Smooth muscle cell (in vitro differentiated cells): ENCODE measurements around the gene DPH5. TPM values are rescaled to one million over a fixed set of nuclear protein-coding genes. Genes with fewer than 3 reads are reported as not detected.

ENCODE experiments used
- DNase-seq: peaks from one replicate; lab custom pipeline; 2025; ENCODE audit not compliant: unreplicated experiment; lab: John Stamatoyannopoulos, UW
- H2AFZ ChIP-seq: fragments of 200-600 bp; sonication (generic); 2 replicates; pipeline ENCODE4 v1.6.0; 2016; ENCODE audit warnings: antibody characterized with exemption, low read depth, mild to moderate bottlenecking
- H3F3A ChIP-seq: fragments of 200-600 bp; sonication (generic); 2 replicates; pipeline ENCODE4 v1.6.0; 2017; ENCODE audit warnings: antibody characterized with exemption, low read depth
- H3K27ac ChIP-seq: fragments of 200-600 bp; sonication (generic); 2 replicates; pipeline ENCODE4 v1.5.1; 2016; ENCODE audit warnings: low read depth, mild to moderate bottlenecking
- H3K27me3 ChIP-seq: fragments of 200-600 bp; sonication (generic); 2 replicates; pipeline ENCODE4 v1.6.1; 2016; ENCODE audit warnings: low read depth, mild to moderate bottlenecking
- H3K36me3 ChIP-seq: fragments of 200-600 bp; sonication (generic); 2 replicates; pipeline ENCODE4 v1.5.1; 2016; ENCODE audit warnings: low read depth
- H3K4me1 ChIP-seq: fragments of 200-600 bp; sonication (generic); 2 replicates; pipeline ENCODE4 v1.5.1; 2016; ENCODE audit warnings: low read depth
- H3K4me2 ChIP-seq: fragments of 200-600 bp; sonication (generic); 2 replicates; pipeline ENCODE4 v1.6.0; 2016; ENCODE audit warnings: mild to moderate bottlenecking
- H3K4me3 ChIP-seq: fragments of 200-600 bp; sonication (generic); 2 replicates; pipeline ENCODE4 v1.5.1; 2016; ENCODE audit warnings: mild to moderate bottlenecking
- H3K79me2 ChIP-seq: fragments of 200-600 bp; sonication (generic); 2 replicates; pipeline ENCODE4 v1.6.0; 2016; ENCODE audit warnings: low read depth, mild to moderate bottlenecking
- H3K9ac ChIP-seq: fragments of 200-600 bp; sonication (generic); 2 replicates; pipeline ENCODE4 v1.6.0; 2016; ENCODE audit warnings: low read depth
- H3K9me3 ChIP-seq: fragments of 200-600 bp; sonication (generic); replicated peaks from 2 replicates; pipeline ENCODE4 v1.5.1; 2016; ENCODE audit warnings: low read depth
- H4K20me1 ChIP-seq: fragments of 200-600 bp; sonication (generic); 2 replicates; pipeline ENCODE4 v1.6.0; 2016; ENCODE audit warnings: low read depth
- WGBS: methylation state at CpG from one replicate; pipeline ENCODE4 v1.1.7; 2016; ENCODE audit warnings: low lambda C conversion rate; 5-methylcytosine and 5-hydroxymethylcytosine counted together
- polyA plus RNA-seq: library from polyadenylated mRNA; unstranded; fragments of >200 nt; fragmentation: Nextera tagmentation; extraction: Ambion mirVana; gene quantifications from 2 replicates; pipeline ENCODE4 v1.2.1, GENCODE V29; 2016
- total RNA-seq: library from RNA; depleted of rRNA; stranded (reverse); fragments of >200 nt; gene quantifications from 2 replicates; pipeline ENCODE4 v1.2.3, GENCODE V29; 2014
- TF ChIP-seq, protein P1 (sequence below): fragments of 200-600 bp; sonication (generic); IDR thresholded peaks from 2 replicates; pipeline ENCODE4 v1.5.1; 2017; ENCODE audit warnings: borderline replicate concordance, mild to moderate bottlenecking, antibody characterized with exemption; ENCODE audit not compliant: insufficient read depth, poor library complexity, severe bottlenecking

Gene DPH5
- total and polyA plus RNA-seq, 2 experiments from 2014 or later, result 15.5 to 51.6 TPM

DNA sequence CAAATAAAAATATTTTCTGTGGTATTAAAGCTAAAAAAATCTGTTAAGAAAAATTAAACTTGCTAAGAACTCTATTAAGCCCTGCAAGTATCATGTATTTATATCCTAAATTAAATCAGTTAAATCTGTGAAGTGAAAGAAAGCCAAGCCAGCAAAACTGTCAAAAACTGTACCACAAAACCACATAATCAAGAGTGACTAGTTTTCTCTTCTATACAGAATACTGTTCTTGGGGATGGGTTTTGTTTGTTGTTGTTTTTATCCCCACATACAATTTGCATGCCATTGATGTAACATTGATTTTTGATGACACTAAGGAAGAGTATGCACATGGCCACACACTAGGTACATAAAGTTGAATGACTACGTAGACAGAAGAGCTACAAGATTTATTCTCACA, 20.4 kb downstream of the DPH5 start:
- no peaks in the 10 kb centered on the region for H3K36me3 ChIP-seq
- no peaks in the 10 kb centered on the region for H3K79me2 ChIP-seq
- H4K20me1 ChIP-seq, result no peaks in the 10 kb centered on the region
- no peaks in the 10 kb centered on the region for H3K4me1 ChIP-seq
- H3K27ac ChIP-seq, result no peak overlapping the region
- no peak overlapping the region for H3K4me3 ChIP-seq
- no peak for DNase-seq
- H3F3A ChIP-seq, result no peaks in the 10 kb centered on the region
- H3K27me3 ChIP-seq, result no peaks in the 10 kb centered on the region
- no peaks in the 10 kb centered on the region for H3K9me3 ChIP-seq
- H3K4me2 ChIP-seq, result no peak overlapping the region
- 97% methylated on average over 1 of the region's 1 CpG for WGBS
- no peak overlapping the region for H3K9ac ChIP-seq
- TF ChIP-seq, protein P1, sequence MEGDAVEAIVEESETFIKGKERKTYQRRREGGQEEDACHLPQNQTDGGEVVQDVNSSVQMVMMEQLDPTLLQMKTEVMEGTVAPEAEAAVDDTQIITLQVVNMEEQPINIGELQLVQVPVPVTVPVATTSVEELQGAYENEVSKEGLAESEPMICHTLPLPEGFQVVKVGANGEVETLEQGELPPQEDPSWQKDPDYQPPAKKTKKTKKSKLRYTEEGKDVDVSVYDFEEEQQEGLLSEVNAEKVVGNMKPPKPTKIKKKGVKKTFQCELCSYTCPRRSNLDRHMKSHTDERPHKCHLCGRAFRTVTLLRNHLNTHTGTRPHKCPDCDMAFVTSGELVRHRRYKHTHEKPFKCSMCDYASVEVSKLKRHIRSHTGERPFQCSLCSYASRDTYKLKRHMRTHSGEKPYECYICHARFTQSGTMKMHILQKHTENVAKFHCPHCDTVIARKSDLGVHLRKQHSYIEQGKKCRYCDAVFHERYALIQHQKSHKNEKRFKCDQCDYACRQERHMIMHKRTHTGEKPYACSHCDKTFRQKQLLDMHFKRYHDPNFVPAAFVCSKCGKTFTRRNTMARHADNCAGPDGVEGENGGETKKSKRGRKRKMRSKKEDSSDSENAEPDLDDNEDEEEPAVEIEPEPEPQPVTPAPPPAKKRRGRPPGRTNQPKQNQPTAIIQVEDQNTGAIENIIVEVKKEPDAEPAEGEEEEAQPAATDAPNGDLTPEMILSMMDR, result no peak
- H2AFZ ChIP-seq, result no peak overlapping the region

DNA sequence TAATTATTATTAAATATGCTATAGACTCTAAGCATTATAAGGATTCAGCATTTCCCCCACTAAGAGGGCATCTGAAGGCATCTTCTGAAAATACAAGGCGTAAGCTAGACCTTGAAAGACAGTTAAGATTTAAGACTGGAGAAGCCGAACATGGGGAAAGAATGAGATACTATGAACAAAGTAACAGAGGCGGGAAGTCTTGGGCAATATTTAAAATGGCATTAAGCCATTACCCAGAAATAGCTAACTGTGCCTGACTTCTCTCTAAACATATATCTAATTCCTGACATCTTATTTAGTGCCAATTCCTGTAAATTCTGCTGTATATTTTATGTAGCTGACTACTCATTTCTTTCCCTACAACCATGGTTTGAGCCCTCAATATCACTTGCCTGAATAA, 20.9 kb downstream of the DPH5 start:
- Histone ChIP-seq H3K36me3 (no peaks in the 10 kb centered on the region), H4K20me1 (no peaks in the 10 kb centered on the region), H3K9me3 (no peaks in the 10 kb centered on the region), H3K4me3 (no peak overlapping the region), H3K4me1 (no peaks in the 10 kb centered on the region), H3K4me2 (no peak overlapping the region), H3K9ac (no peak overlapping the region), H2AFZ (no peak overlapping the region), H3K79me2 (no peaks in the 10 kb centered on the region), H3F3A (no peaks in the 10 kb centered on the region), H3K27me3 (no peaks in the 10 kb centered on the region), H3K27ac (no peak overlapping the region)
- no peak for DNase-seq
- WGBS, result 86% methylated on average over 3 of the region's 3 CpGs
- TF ChIP-seq, protein P1, result no peak

DNA sequence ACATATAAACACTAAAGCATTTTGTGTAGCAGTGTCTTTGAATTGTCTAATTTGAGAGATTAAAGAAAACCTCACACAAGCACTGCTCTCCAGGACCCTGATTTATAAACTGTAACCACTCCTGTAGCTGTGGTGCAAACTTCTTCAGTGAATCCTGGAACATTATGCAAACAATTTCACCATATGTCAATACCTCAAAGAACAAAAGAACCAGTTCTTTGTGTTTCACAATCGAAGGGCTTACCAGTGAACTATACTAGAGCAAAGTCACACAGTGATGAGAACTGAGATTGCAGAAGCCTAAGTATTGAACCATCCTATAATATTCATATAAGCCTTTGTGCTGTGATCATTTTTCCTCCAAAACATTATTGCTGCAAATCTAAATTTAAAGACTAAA, 21.5 kb downstream of the DPH5 start:
- H3K4me1 ChIP-seq, result no peaks in the 10 kb centered on the region
- H4K20me1 ChIP-seq, result no peaks in the 10 kb centered on the region
- H3F3A ChIP-seq, result no peaks in the 10 kb centered on the region
- no peak overlapping the region for H3K27ac ChIP-seq
- H3K36me3 ChIP-seq, result no peaks in the 10 kb centered on the region
- H3K79me2 ChIP-seq, result no peaks in the 10 kb centered on the region
- H3K4me2 ChIP-seq, result no peak overlapping the region
- H2AFZ ChIP-seq, result no peak overlapping the region
- no peak overlapping the region for H3K9ac ChIP-seq
- H3K9me3 ChIP-seq, result no peaks in the 10 kb centered on the region
- DNase-seq, result no peak
- no peak overlapping the region for H3K4me3 ChIP-seq
- no peaks in the 10 kb centered on the region for H3K27me3 ChIP-seq
- TF ChIP-seq, protein P1, result no peak
- 80% methylated on average over 1 of the region's 1 CpG for WGBS

DNA sequence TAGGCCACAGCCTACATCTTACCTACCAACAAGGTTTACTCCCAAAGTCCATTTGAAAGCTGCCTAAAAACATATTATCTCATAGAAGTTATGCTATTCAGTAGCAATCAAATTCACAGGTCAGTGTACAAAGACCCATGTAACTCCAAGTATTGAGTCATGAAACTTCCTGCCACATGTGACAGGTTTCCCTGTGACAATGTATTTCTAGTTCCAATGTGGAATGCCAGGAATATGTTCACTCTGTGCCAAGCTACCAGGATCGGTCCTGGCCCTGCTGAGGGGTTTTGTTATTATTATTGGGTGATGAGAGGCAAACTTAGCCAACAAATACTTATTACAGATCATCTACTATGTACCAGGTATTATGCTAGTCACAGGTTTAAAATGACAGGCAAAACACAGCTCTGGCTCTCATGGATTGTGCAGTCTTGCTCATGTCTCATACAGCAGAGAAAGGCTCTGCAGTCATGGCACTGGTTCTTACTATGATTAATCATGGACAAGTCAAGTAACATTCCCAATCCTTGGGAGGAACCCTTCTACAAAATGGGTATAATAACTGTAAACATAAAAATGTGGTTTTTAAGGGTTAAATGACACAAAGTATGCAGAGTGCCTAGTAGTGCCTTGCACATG, 22.5 kb downstream of the DPH5 start:
- DNase-seq, result no peak
- Histone ChIP-seq H3K4me3 (no peak overlapping the region), H3F3A (no peaks in the 10 kb centered on the region), H3K79me2 (no peaks in the 10 kb centered on the region), H2AFZ (no peak overlapping the region), H3K27me3 (no peaks in the 10 kb centered on the region), H3K36me3 (no peaks in the 10 kb centered on the region), H3K27ac (no peak overlapping the region), H4K20me1 (no peaks in the 10 kb centered on the region), H3K9me3 (no peaks in the 10 kb centered on the region), H3K9ac (no peak overlapping the region), H3K4me1 (no peaks in the 10 kb centered on the region), H3K4me2 (no peak overlapping the region)
- TF ChIP-seq, protein P1, result no peak
- 100% methylated on average over 1 of the region's 1 CpG for WGBS
